Measurements from ENCODE around the gene FUT3.

Gene FUT3

GRCh38 chr19:5865772-5866171 is 14.5 kb upstream of the FUT3 start:
- Histone ChIP-seq H3K4me3 (ENCODE audit: low read length, poor library complexity, severe bottlenecking) (no peak overlapping the region), H3K79me2 (ENCODE audit: insufficient read depth, low read length) (no peaks in the 10 kb centered on the region), H3K4me2 (ENCODE audit: low read depth, low read length, poor library complexity, severe bottlenecking) (no peak overlapping the region), H4K20me1 (ENCODE audit: insufficient read depth, low read length, poor library complexity, severe bottlenecking) (no peaks in the 10 kb centered on the region), H3K9ac (ENCODE audit: low read depth, low read length, poor library complexity, severe bottlenecking) (no peak overlapping the region), H3K9me3 (ENCODE audit: insufficient read depth, low read depth, low read length) (no peaks in the 10 kb centered on the region), H3K4me1 (ENCODE audit: insufficient read depth, low read length, poor library complexity, severe bottlenecking) (no peaks in the 10 kb centered on the region), H2AFZ (ENCODE audit: low read length) (no peak overlapping the region), H3F3A (ENCODE audit: low read depth) (no peaks in the 10 kb centered on the region), H3K36me3 (ENCODE audit: insufficient read depth, low read length) (no peaks in the 10 kb centered on the region), H3K9me2 (replicated peaks; ENCODE audit: low read depth, low read length) (no peaks in the 10 kb centered on the region), H3K27me3 (ENCODE audit: insufficient read depth, low read length, poor library complexity, severe bottlenecking) (no peaks in the 10 kb centered on the region)
- TF ChIP-seq EZH2phosphoT487 (IDR thresholded peaks at IDR 0.05; ENCODE audit: borderline replicate concordance) (no peak), CTCF (conservative IDR thresholded peaks at IDR 0.05; ENCODE audit: low read length) (no peak)

- no peak overlapping the region for H3K4me3 ChIP-seq (ENCODE audit: low read length, poor library complexity, severe bottlenecking)
- no peak overlapping the region for H3K4me2 ChIP-seq (ENCODE audit: low read depth, low read length, poor library complexity, severe bottlenecking)
- no peak overlapping the region for H3K9ac ChIP-seq (ENCODE audit: low read depth, low read length, poor library complexity, severe bottlenecking)
- no peaks in the 10 kb centered on the region for H3K9me2 ChIP-seq (replicated peaks; ENCODE audit: low read depth, low read length)
- no peaks in the 10 kb centered on the region for H3K79me2 ChIP-seq (ENCODE audit: insufficient read depth, low read length)
- H2AFZ ChIP-seq (ENCODE audit: low read length) = no peak overlapping the region
- H3F3A ChIP-seq (ENCODE audit: low read depth) = no peaks in the 10 kb centered on the region
- TF ChIP-seq CTCF (conservative IDR thresholded peaks at IDR 0.05; ENCODE audit: low read length) = no peak
- no peak for TF ChIP-seq EZH2phosphoT487 (IDR thresholded peaks at IDR 0.05; ENCODE audit: borderline replicate concordance)
- H3K4me1 ChIP-seq (ENCODE audit: insufficient read depth, low read length, poor library complexity, severe bottlenecking) = no peaks in the 10 kb centered on the region
- no peaks in the 10 kb centered on the region for H3K27me3 ChIP-seq (ENCODE audit: insufficient read depth, low read length, poor library complexity, severe bottlenecking)
- H3K36me3 ChIP-seq (ENCODE audit: insufficient read depth, low read length) = no peaks in the 10 kb centered on the region
- no peaks in the 10 kb centered on the region for H4K20me1 ChIP-seq (ENCODE audit: insufficient read depth, low read length, poor library complexity, severe bottlenecking)
- H3K9me3 ChIP-seq (ENCODE audit: insufficient read depth, low read depth, low read length) = no peaks in the 10 kb centered on the region
Observed at GRCh38 chr19:5864725-5865486, 13.7 kb upstream of the FUT3 start.

GRCh38 chr19:5864013-5864720 is 12.9 kb upstream of the FUT3 start:
- TF ChIP-seq EZH2phosphoT487 (IDR thresholded peaks at IDR 0.05; ENCODE audit: borderline replicate concordance) = no peak
- no peak for TF ChIP-seq CTCF (conservative IDR thresholded peaks at IDR 0.05; ENCODE audit: low read length)
- Histone ChIP-seq H3F3A (ENCODE audit: low read depth) (no peaks in the 10 kb centered on the region), H4K20me1 (ENCODE audit: insufficient read depth, low read length, poor library complexity, severe bottlenecking) (no peaks in the 10 kb centered on the region), H2AFZ (ENCODE audit: low read length) (no peak overlapping the region), H3K79me2 (ENCODE audit: insufficient read depth, low read length) (no peaks in the 10 kb centered on the region), H3K27me3 (ENCODE audit: insufficient read depth, low read length, poor library complexity, severe bottlenecking) (no peaks in the 10 kb centered on the region), H3K4me2 (ENCODE audit: low read depth, low read length, poor library complexity, severe bottlenecking) (no peak overlapping the region), H3K9me3 (ENCODE audit: insufficient read depth, low read depth, low read length) (no peaks in the 10 kb centered on the region), H3K4me1 (ENCODE audit: insufficient read depth, low read length, poor library complexity, severe bottlenecking) (no peaks in the 10 kb centered on the region), H3K9ac (ENCODE audit: low read depth, low read length, poor library complexity, severe bottlenecking) (no peak overlapping the region), H3K36me3 (ENCODE audit: insufficient read depth, low read length) (no peaks in the 10 kb centered on the region), H3K4me3 (ENCODE audit: low read length, poor library complexity, severe bottlenecking) (no peak overlapping the region), H3K9me2 (replicated peaks; ENCODE audit: low read depth, low read length) (no peaks in the 10 kb centered on the region)
